Endothelial cell of hepatic sinusoid (primary cell): ENCODE measurements around the gene RYR1.
"Not testable (repeated sequence)": the region's sequence is repeated elsewhere in the genome, so short reads cannot be mapped to it uniquely, and the experiment has no call there.

ENCODE experiments used
- in situ Hi-C: cut with HindIII; loops from 2 replicates; pipeline ENCODE4 v1.10.0; 2017; ENCODE audit warnings: low sequenced_read_pairs

Gene RYR1

GRCh38 chr19:38486731-38487336 lies 53.3 kb downstream of the RYR1 start:
- in situ Hi-C loops = no loop called here

- in situ Hi-C loops = no loop called here
These were observed 54.6 kb downstream of the RYR1 start for GRCh38 chr19:38488096-38488495.

- in situ Hi-C loops = no loop called here
These were observed 55.4 kb downstream of the RYR1 start for GRCh38 chr19:38488776-38489481.

- in situ Hi-C loops = no loop called here
These were observed 57.4 kb downstream of the RYR1 start for GRCh38 chr19:38490861-38491260.

- in situ Hi-C loops = no loop called here
These were observed 58.8 kb downstream of the RYR1 start for GRCh38 chr19:38492181-38492813.

- in situ Hi-C loops = no loop called here
These were observed 60.9 kb downstream of the RYR1 start for GRCh38 chr19:38494379-38494778.

GRCh38 chr19:38495375-38495774 lies 61.9 kb downstream of the RYR1 start:
- in situ Hi-C loops = not testable (repeated sequence)

- in situ Hi-C loops = no loop called here
These were observed 62.6 kb downstream of the RYR1 start for GRCh38 chr19:38496116-38496515.

- in situ Hi-C loops = no loop called here
These were observed 63.4 kb downstream of the RYR1 start for GRCh38 chr19:38496603-38497487.

- in situ Hi-C loops = no loop called here
These were observed 64.4 kb downstream of the RYR1 start for GRCh38 chr19:38497907-38498306.

- in situ Hi-C loops = no loop called here
These were observed 66.0 kb downstream of the RYR1 start for GRCh38 chr19:38499532-38499931.

- in situ Hi-C loops = no loop called here
These were observed 67.0 kb downstream of the RYR1 start for GRCh38 chr19:38500450-38500849.

- in situ Hi-C loops = no loop called here
These were observed 69.1 kb downstream of the RYR1 start for GRCh38 chr19:38502410-38503076.

GRCh38 chr19:38503077-38503410 lies 69.6 kb downstream of the RYR1 start:
- in situ Hi-C loops = no loop called here

- in situ Hi-C loops = no loop called here
These were observed 72.5 kb downstream of the RYR1 start for GRCh38 chr19:38505958-38506357.

GRCh38 chr19:38506375-38506722 lies 72.9 kb downstream of the RYR1 start:
- in situ Hi-C loops = no loop called here

GRCh38 chr19:38506723-38507550 lies 73.4 kb downstream of the RYR1 start:
- in situ Hi-C loops = no loop called here

- in situ Hi-C loops = no loop called here
These were observed 74.1 kb downstream of the RYR1 start for GRCh38 chr19:38507551-38508127.

- in situ Hi-C loops = no loop called here
These were observed 75.0 kb downstream of the RYR1 start for GRCh38 chr19:38508507-38508906.

- in situ Hi-C loops = no loop called here
These were observed 75.5 kb downstream of the RYR1 start for GRCh38 chr19:38509027-38509426.
